Adrenal gland (tissue), 5 donors: ENCODE data around the gene MTUS2.

Experiments
- POLR2A ChIP-seq, 2 donors: fragments of 450-650 bp; IDR thresholded peaks; one replicate each; pipeline ENCODE4 v1.6.1; 2017; ENCODE audit warnings: antibody characterized with exemption in 2 of 2, mild to moderate bottlenecking in 2 of 2, moderate library complexity in 1 of 2
- TF ChIP-seq, protein P1 (sequence below), 6 experiments: fragments of 450-650 bp in 4 of 6; fragments of 200-600 bp in 2 of 6; sonication (generic) in 1 of 6; IDR thresholded peaks; 1 replicate in 5 of 6; 2 replicates in 1 of 6; pipeline versions ENCODE4 v1.5.1 to v1.8.0; 2016 to 2021; ENCODE audit warnings: antibody characterized with exemption in 6 of 6, mild to moderate bottlenecking in 2 of 6, moderate library complexity in 1 of 6
- donor health status: DM: no; HTN: no; CAD: no.

DNA sequence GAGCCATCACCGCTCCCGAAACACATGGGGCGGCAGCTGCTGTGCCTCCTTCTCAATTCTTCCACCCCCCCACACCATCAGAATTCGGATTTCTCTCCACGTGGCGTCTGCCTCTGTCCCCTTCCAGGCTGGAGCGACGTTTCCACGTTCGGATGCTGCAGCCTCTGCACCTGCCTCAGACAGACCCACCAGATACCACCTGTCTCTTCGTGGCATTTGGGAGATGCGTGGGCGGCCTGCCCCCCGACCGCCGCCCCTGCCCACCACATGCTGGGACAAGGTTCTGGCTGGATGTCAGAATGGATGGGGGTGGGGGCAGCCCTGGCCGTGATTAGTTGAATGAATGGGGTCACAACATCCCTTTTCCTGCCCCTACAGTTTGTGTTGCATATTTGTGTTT lies 685.4 kb downstream of the MTUS2 start:
- TF ChIP-seq POLR2A (IDR thresholded peaks at IDR 0.05): no peak
- TF ChIP-seq, protein P1, sequence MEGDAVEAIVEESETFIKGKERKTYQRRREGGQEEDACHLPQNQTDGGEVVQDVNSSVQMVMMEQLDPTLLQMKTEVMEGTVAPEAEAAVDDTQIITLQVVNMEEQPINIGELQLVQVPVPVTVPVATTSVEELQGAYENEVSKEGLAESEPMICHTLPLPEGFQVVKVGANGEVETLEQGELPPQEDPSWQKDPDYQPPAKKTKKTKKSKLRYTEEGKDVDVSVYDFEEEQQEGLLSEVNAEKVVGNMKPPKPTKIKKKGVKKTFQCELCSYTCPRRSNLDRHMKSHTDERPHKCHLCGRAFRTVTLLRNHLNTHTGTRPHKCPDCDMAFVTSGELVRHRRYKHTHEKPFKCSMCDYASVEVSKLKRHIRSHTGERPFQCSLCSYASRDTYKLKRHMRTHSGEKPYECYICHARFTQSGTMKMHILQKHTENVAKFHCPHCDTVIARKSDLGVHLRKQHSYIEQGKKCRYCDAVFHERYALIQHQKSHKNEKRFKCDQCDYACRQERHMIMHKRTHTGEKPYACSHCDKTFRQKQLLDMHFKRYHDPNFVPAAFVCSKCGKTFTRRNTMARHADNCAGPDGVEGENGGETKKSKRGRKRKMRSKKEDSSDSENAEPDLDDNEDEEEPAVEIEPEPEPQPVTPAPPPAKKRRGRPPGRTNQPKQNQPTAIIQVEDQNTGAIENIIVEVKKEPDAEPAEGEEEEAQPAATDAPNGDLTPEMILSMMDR (IDR thresholded peaks at IDR 0.05): no peak
